Vagina (tissue), 2 donors: ENCODE measurements around the gene CCM2. TPM values are rescaled to one million over a fixed set of nuclear protein-coding genes. Genes with fewer than 3 reads are reported as not detected.

Experiments used
- DNase-seq, 2 donors: peaks; one replicate each; pipeline ENCODE4 v3.0.0-alpha.2; 2017; ENCODE audit errors: extremely low spot score in 2 of 2
- H3K27ac ChIP-seq: fragments of 200-600 bp; sonication (generic); one replicate; pipeline ENCODE4 v1.5.1; 2019
- H3K27me3 ChIP-seq: fragments of 200-600 bp; sonication (generic); one replicate; pipeline ENCODE4 v1.5.1; 2019
- H3K36me3 ChIP-seq, 2 donors: fragments of 200-600 bp; sonication (generic); one replicate each; pipeline ENCODE4 v1.5.1; 2017 to 2019
- H3K4me1 ChIP-seq: fragments of 200-600 bp; sonication (generic); one replicate; pipeline ENCODE4 v1.5.1; 2019
- H3K4me3 ChIP-seq, 2 donors: fragments of 200-600 bp; sonication (generic); 1 replicate in 1 of 2; 2 replicates in 1 of 2; pipeline ENCODE4 v1.5.1; 2016 to 2019
- H3K9me3 ChIP-seq: fragments of 200-600 bp; sonication (generic); one replicate; pipeline ENCODE4 v1.5.1; 2019
- CTCF ChIP-seq, 3 experiments: fragments of 450-650 bp in 2 of 3; fragments of 200-600 bp in 1 of 3; sonication (generic) in 1 of 3; IDR thresholded peaks; one replicate each; pipeline ENCODE4 v1.5.1; 2017 to 2019; ENCODE audit warnings: antibody characterized with exemption in 3 of 3, mild to moderate bottlenecking in 2 of 3, moderate library complexity in 2 of 3
- POLR2A ChIP-seq, 2 donors: fragments of 450-650 bp; IDR thresholded peaks; one replicate each; pipeline ENCODE4 v1.6.1; 2017; ENCODE audit warnings: antibody characterized with exemption in 2 of 2, mild to moderate bottlenecking in 2 of 2, moderate library complexity in 2 of 2
- POLR2AphosphoS5 ChIP-seq, 2 donors: sonication (generic); formaldehyde crosslinking; IDR thresholded peaks; one replicate each; pipeline ENCODE4 v1.9.0; 2017; ENCODE audit warnings: antibody characterized with exemption in 2 of 2, mild to moderate bottlenecking in 2 of 2, low read depth in 1 of 2; ENCODE audit not compliant: insufficient read depth in 1 of 2
- intact Hi-C: fragments of 100-400 bp; cut with DNase I; formaldehyde crosslinking; loops from one replicate; pipeline ENCODE4 v1.15.1; 2023
- total RNA-seq: library from RNA; depleted of rRNA; stranded (reverse); fragments of >200 nt; gene quantifications from one replicate; pipeline ENCODE4 v1.2.3, GENCODE V29; 2016

Gene CCM2
- total RNA-seq, 1 donor from 2014 or later, result 44.2 TPM

- Histone ChIP-seq H3K36me3 (no peaks in the 10 kb centered on the region), H3K4me3 (no peak overlapping the region), H3K27me3 (no peaks in the 10 kb centered on the region), H3K27ac (no peak overlapping the region), H3K9me3 (no peaks in the 10 kb centered on the region), H3K4me1 (peaks cover 14% of the 10 kb centered on the region)
- no peak for TF ChIP-seq POLR2AphosphoS5 (IDR thresholded peaks at IDR 0.05; ENCODE audit: insufficient read depth in 1 of 2, low read depth in 1 of 2)
- TF ChIP-seq POLR2A (IDR thresholded peaks at IDR 0.05), result no peak
- TF ChIP-seq CTCF (IDR thresholded peaks at IDR 0.05), result no peak
- no peak for DNase-seq
- intact Hi-C loops, result no loop called here
These were observed 33.9 kb upstream of the CCM2 start for GRCh38 chr7:44965937-44966730.

GRCh38 chr7:44966731-44967538 is 33.1 kb upstream of the CCM2 start:
- Histone ChIP-seq H3K4me3 (no peak overlapping the region), H3K27ac (no peak overlapping the region), H3K27me3 (no peaks in the 10 kb centered on the region), H3K4me1 (peaks cover 13% of the 10 kb centered on the region), H3K36me3 (no peaks in the 10 kb centered on the region), H3K9me3 (no peaks in the 10 kb centered on the region)
- intact Hi-C loops, result no loop called here
- no peak for DNase-seq
- TF ChIP-seq POLR2A (IDR thresholded peaks at IDR 0.05) (no peak), POLR2AphosphoS5 (IDR thresholded peaks at IDR 0.05; ENCODE audit: insufficient read depth in 1 of 2, low read depth in 1 of 2) (no peak), CTCF (IDR thresholded peaks at IDR 0.05) (no peak)

- H3K9me3 ChIP-seq, result no peaks in the 10 kb centered on the region
- no peak overlapping the region for H3K4me3 ChIP-seq
- peaks cover 5% of the 10 kb centered on the region for H3K4me1 ChIP-seq
- no peaks in the 10 kb centered on the region for H3K27me3 ChIP-seq
- H3K36me3 ChIP-seq, result no peaks in the 10 kb centered on the region
- no peak for TF ChIP-seq POLR2A (IDR thresholded peaks at IDR 0.05)
- no peak for TF ChIP-seq CTCF (IDR thresholded peaks at IDR 0.05)
- DNase-seq, result no peak
- no peak overlapping the region for H3K27ac ChIP-seq
- intact Hi-C loops, result no loop called here
These were observed 32.2 kb upstream of the CCM2 start for GRCh38 chr7:44967571-44968446.

GRCh38 chr7:44969049-44969700 is 30.8 kb upstream of the CCM2 start:
- H3K4me3 ChIP-seq, result no peak overlapping the region
- no peak overlapping the region for H3K27ac ChIP-seq
- H3K4me1 ChIP-seq, result no peaks in the 10 kb centered on the region
- TF ChIP-seq POLR2A (IDR thresholded peaks at IDR 0.05), result no peak
- no peak for TF ChIP-seq POLR2AphosphoS5 (IDR thresholded peaks at IDR 0.05; ENCODE audit: insufficient read depth in 1 of 2, low read depth in 1 of 2)
- TF ChIP-seq CTCF (IDR thresholded peaks at IDR 0.05), result no peak
- H3K36me3 ChIP-seq, result no peaks in the 10 kb centered on the region
- intact Hi-C loops, result no loop called here
- no peak for DNase-seq
- H3K9me3 ChIP-seq, result no peaks in the 10 kb centered on the region
- H3K27me3 ChIP-seq, result no peaks in the 10 kb centered on the region
